ENCODE measurements around the gene KCNQ2.

The KCNQ2 gene

DNA sequence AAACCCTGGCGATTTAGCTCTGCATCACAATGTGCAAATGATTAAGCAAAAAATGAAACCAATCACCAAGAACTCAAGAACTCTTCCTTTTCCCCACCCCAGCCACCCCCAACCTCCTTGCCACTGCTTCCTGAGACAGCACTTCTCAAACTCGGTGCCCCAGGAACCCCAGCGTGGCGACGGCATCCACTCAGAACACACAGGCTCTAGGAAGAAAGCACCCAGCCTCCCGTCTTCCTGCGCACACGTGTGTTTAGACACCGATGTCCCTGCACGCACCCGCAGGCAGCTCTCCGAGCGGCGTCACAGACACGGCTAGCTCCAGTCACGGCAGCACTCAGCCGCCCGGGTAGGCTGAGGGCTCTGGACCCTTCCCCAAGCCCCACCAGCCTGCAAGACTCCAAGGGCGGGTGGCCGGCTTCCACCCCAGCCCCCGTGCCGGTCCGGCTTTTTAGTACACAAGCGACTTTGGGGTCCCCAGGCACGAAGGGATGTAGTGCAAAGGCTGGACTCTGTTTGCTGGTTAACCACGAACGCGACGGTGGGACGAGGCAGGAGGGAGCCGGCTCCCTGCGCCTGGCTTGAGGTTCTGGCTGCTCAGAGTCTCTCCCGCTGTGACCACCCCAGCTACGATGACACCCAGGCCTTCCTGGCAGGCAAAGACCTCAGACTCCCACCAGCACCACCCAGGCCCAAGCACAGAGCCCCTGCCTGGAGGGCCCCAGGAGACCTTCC, 51.9 kb downstream of the KCNQ2 start:
- Histone ChIP-seq H3K9ac (ENCODE audit: low read length) (no peak overlapping the region), H3K4me3 (ENCODE audit: low read depth, low read length) (no peak overlapping the region), H3K9me3 (ENCODE audit: control insufficient read depth, insufficient read depth, low read depth, low read length) (peaks cover 4% of the 10 kb centered on the region), H3K27me3 (ENCODE audit: control insufficient read depth, insufficient read depth, low read length) (no peaks in the 10 kb centered on the region), H3K36me3 (ENCODE audit: control insufficient read depth, insufficient read depth, low read length) (no peaks in the 10 kb centered on the region), H3K27ac (ENCODE audit: low read depth, low read length) (no peak overlapping the region), H3K4me1 (ENCODE audit: control insufficient read depth, insufficient read depth, low read length) (peaks cover 6% of the 10 kb centered on the region)

GRCh38 chr20:63419299-63419698, 53.2 kb downstream of the KCNQ2 start:
- Histone ChIP-seq H3K4me1 (ENCODE audit: control insufficient read depth, insufficient read depth, low read length) (peaks cover 6% of the 10 kb centered on the region), H3K27ac (ENCODE audit: low read depth, low read length) (no peak overlapping the region), H3K27me3 (ENCODE audit: control insufficient read depth, insufficient read depth, low read length) (no peaks in the 10 kb centered on the region), H3K4me3 (ENCODE audit: low read depth, low read length) (no peak overlapping the region), H3K9me3 (ENCODE audit: control insufficient read depth, insufficient read depth, low read depth, low read length) (no peaks in the 10 kb centered on the region), H3K9ac (ENCODE audit: low read length) (no peak overlapping the region), H3K36me3 (ENCODE audit: control insufficient read depth, insufficient read depth, low read length) (no peaks in the 10 kb centered on the region)

- no peaks in the 10 kb centered on the region for H3K36me3 ChIP-seq (ENCODE audit: control insufficient read depth, insufficient read depth, low read length)
These were observed 53.8 kb downstream of the KCNQ2 start for GRCh38 chr20:63418617-63419016.

GRCh38 chr20:63417738-63418120, 54.7 kb downstream of the KCNQ2 start:
- Histone ChIP-seq H3K9ac (ENCODE audit: low read length) (no peak overlapping the region), H3K27me3 (ENCODE audit: control insufficient read depth, insufficient read depth, low read length) (no peaks in the 10 kb centered on the region), H3K27ac (ENCODE audit: low read depth, low read length) (no peak overlapping the region), H3K4me3 (ENCODE audit: low read depth, low read length) (no peak overlapping the region), H3K9me3 (ENCODE audit: control insufficient read depth, insufficient read depth, low read depth, low read length) (no peaks in the 10 kb centered on the region), H3K4me1 (ENCODE audit: control insufficient read depth, insufficient read depth, low read length) (peaks cover 6% of the 10 kb centered on the region), H3K36me3 (ENCODE audit: control insufficient read depth, insufficient read depth, low read length) (no peaks in the 10 kb centered on the region)

More at GRCh38 chr20:63418617-63419016, 53.8 kb downstream of the KCNQ2 start:
- Histone ChIP-seq H3K27ac (ENCODE audit: low read depth, low read length) (no peak overlapping the region), H3K4me3 (ENCODE audit: low read depth, low read length) (no peak overlapping the region), H3K27me3 (ENCODE audit: control insufficient read depth, insufficient read depth, low read length) (no peaks in the 10 kb centered on the region), H3K9me3 (ENCODE audit: control insufficient read depth, insufficient read depth, low read depth, low read length) (no peaks in the 10 kb centered on the region), H3K9ac (ENCODE audit: low read length) (no peak overlapping the region), H3K4me1 (ENCODE audit: control insufficient read depth, insufficient read depth, low read length) (peaks cover 6% of the 10 kb centered on the region)

DNA sequence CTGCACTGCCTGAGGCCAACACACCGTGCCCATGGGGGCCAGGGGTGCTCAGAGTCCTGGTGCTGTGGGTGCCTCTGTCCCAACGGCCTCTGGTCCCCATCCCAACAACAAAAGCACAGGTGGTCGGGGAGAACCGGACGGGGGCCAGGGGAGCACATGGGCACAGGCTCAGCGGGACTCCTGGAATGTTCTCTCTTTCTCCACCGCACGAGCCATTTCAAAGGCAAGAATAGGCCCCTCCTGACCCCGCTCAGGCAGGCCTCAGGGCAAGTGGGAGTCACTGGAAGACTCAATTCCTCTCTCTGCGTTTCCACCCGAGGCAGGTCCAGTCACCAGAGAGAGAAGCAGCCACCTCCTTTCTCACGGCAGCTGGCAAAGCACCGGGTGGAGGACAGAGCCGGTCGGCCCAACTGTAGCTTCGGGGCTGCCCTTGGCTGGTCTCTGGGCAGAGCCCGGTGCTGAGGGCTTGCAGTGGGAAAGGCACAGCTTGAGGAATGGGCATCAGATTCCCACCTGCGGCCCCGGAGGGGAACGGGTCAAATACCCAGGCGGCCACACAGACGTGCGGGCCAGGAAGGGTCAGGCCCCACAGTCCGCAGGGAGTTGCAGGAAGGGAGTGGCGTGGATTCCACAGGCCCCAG, 55.2 kb downstream of the KCNQ2 start:
- H3K9ac ChIP-seq (ENCODE audit: low read length) = no peak overlapping the region
- H3K36me3 ChIP-seq (ENCODE audit: control insufficient read depth, insufficient read depth, low read length) = no peaks in the 10 kb centered on the region
- H3K27me3 ChIP-seq (ENCODE audit: control insufficient read depth, insufficient read depth, low read length) = no peaks in the 10 kb centered on the region
- no peak overlapping the region for H3K4me3 ChIP-seq (ENCODE audit: low read depth, low read length)
- H3K4me1 ChIP-seq (ENCODE audit: control insufficient read depth, insufficient read depth, low read length) = peaks cover 6% of the 10 kb centered on the region
- H3K27ac ChIP-seq (ENCODE audit: low read depth, low read length) = no peak overlapping the region
- H3K9me3 ChIP-seq (ENCODE audit: control insufficient read depth, insufficient read depth, low read depth, low read length) = no peaks in the 10 kb centered on the region

GRCh38 chr20:63416631-63417030, 55.8 kb downstream of the KCNQ2 start:
- H3K9me3 ChIP-seq (ENCODE audit: control insufficient read depth, insufficient read depth, low read depth, low read length) = no peaks in the 10 kb centered on the region
- no peaks in the 10 kb centered on the region for H3K27me3 ChIP-seq (ENCODE audit: control insufficient read depth, insufficient read depth, low read length)
- no peak overlapping the region for H3K27ac ChIP-seq (ENCODE audit: low read depth, low read length)
- peaks cover 6% of the 10 kb centered on the region for H3K4me1 ChIP-seq (ENCODE audit: control insufficient read depth, insufficient read depth, low read length)
- H3K4me3 ChIP-seq (ENCODE audit: low read depth, low read length) = no peak overlapping the region
- no peak overlapping the region for H3K9ac ChIP-seq (ENCODE audit: low read length)
- H3K36me3 ChIP-seq (ENCODE audit: control insufficient read depth, insufficient read depth, low read length) = no peaks in the 10 kb centered on the region

- Histone ChIP-seq H3K4me3 (ENCODE audit: low read depth, low read length) (no peak overlapping the region), H3K27ac (ENCODE audit: low read depth, low read length) (no peak overlapping the region), H3K9ac (ENCODE audit: low read length) (no peak overlapping the region), H3K9me3 (ENCODE audit: control insufficient read depth, insufficient read depth, low read depth, low read length) (no peaks in the 10 kb centered on the region), H3K4me1 (ENCODE audit: control insufficient read depth, insufficient read depth, low read length) (peaks cover 6% of the 10 kb centered on the region), H3K27me3 (ENCODE audit: control insufficient read depth, insufficient read depth, low read length) (no peaks in the 10 kb centered on the region), H3K36me3 (ENCODE audit: control insufficient read depth, insufficient read depth, low read length) (no peaks in the 10 kb centered on the region)
These were observed 56.6 kb downstream of the KCNQ2 start for GRCh38 chr20:63415647-63416391.

DNA sequence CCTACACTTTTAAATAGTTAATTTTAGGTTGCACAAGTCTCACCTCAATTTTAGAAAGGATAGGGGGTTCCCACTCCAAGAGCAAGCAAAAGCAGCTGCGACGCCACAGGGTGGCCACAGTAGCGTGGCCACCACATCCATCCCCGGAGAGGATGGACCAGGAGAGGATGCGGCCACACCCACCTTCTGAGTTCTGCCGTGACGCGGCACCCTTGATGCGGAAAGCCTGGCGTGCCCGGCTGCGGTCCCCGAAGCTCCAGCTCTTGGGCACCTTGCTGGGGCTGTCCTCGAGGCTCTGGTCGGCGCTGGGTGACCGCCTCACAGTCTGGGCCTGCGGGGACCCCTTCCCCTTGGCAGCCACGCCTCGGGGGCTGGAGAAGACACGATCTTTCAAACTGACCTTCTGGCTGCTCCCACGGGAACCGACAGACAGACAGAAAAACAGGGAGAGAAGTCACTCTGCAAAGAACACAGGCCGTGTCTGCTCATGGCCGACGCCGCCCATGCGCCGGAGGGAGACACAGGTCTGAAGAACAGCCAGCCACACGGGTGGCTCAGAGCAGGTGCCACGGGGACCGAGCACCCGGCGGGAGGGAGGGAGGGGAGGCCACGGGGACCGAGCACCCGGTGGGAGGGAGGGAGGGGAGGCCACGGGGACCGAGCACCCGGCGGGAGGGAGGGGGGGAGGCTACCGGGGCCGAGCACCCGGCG, 57.6 kb downstream of the KCNQ2 start:
- Histone ChIP-seq H3K9ac (ENCODE audit: low read length) (no peak overlapping the region), H3K27me3 (ENCODE audit: control insufficient read depth, insufficient read depth, low read length) (no peaks in the 10 kb centered on the region), H3K27ac (ENCODE audit: low read depth, low read length) (no peak overlapping the region), H3K4me3 (ENCODE audit: low read depth, low read length) (no peak overlapping the region), H3K36me3 (ENCODE audit: control insufficient read depth, insufficient read depth, low read length) (no peaks in the 10 kb centered on the region), H3K4me1 (ENCODE audit: control insufficient read depth, insufficient read depth, low read length) (peaks cover 6% of the 10 kb centered on the region), H3K9me3 (ENCODE audit: control insufficient read depth, insufficient read depth, low read depth, low read length) (no peaks in the 10 kb centered on the region)

DNA sequence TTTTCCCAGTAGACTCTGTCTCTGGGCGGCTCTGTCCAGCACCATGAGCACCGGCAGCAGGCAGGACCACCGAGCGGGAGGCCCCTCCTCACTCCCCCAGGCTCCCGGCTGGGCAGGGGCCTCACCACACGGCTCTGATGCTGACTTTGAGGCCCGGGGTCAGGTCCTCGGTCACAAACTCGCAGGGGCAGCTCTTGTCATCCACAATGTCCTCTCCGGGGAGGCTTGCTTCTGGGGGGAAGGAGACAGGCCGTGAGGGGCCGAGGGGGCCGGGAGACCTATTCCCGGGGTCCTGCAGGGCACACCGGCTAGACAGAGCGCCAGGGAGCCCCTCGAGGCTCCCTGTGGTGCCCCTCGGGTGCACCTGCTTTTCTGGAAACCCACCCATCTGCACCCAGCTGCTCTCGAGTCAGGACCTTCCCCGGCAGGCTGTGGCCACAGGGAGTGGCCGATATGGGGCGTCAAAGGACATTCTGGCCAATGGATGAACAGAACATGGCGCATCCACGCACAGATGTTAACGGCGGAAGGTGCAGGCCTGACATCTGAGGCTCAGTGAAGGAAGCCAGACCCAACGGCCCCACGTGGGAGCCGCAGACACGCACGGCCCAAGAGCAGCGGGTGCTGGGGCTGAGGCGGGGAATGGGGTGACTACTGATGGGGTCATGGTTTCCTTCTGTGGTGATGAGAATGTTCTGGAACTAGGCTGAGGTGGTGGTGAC, 58.3 kb downstream of the KCNQ2 start:
- Histone ChIP-seq H3K4me1 (ENCODE audit: control insufficient read depth, insufficient read depth, low read length) (peaks cover 10% of the 10 kb centered on the region), H3K4me3 (ENCODE audit: low read depth, low read length) (no peak overlapping the region), H3K36me3 (ENCODE audit: control insufficient read depth, insufficient read depth, low read length) (no peaks in the 10 kb centered on the region), H3K27ac (ENCODE audit: low read depth, low read length) (no peak overlapping the region), H3K9ac (ENCODE audit: low read length) (no peak overlapping the region), H3K27me3 (ENCODE audit: control insufficient read depth, insufficient read depth, low read length) (no peaks in the 10 kb centered on the region), H3K9me3 (ENCODE audit: control insufficient read depth, insufficient read depth, low read depth, low read length) (no peaks in the 10 kb centered on the region)

GRCh38 chr20:63413323-63413722, 59.1 kb downstream of the KCNQ2 start:
- no peaks in the 10 kb centered on the region for H3K27me3 ChIP-seq (ENCODE audit: control insufficient read depth, insufficient read depth, low read length)
- no peaks in the 10 kb centered on the region for H3K36me3 ChIP-seq (ENCODE audit: control insufficient read depth, insufficient read depth, low read length)
- no peaks in the 10 kb centered on the region for H3K9me3 ChIP-seq (ENCODE audit: control insufficient read depth, insufficient read depth, low read depth, low read length)
- peaks cover 11% of the 10 kb centered on the region for H3K4me1 ChIP-seq (ENCODE audit: control insufficient read depth, insufficient read depth, low read length)
- H3K4me3 ChIP-seq (ENCODE audit: low read depth, low read length) = no peak overlapping the region
- no peak overlapping the region for H3K9ac ChIP-seq (ENCODE audit: low read length)
- no peak overlapping the region for H3K27ac ChIP-seq (ENCODE audit: low read depth, low read length)
